ENCODE measurements around the gene CTNNA2.
"Not testable (repeated sequence)": the region's sequence is repeated elsewhere in the genome, so short reads cannot be mapped to it uniquely, and the experiment has no call there.

CTNNA2 gene

DNA sequence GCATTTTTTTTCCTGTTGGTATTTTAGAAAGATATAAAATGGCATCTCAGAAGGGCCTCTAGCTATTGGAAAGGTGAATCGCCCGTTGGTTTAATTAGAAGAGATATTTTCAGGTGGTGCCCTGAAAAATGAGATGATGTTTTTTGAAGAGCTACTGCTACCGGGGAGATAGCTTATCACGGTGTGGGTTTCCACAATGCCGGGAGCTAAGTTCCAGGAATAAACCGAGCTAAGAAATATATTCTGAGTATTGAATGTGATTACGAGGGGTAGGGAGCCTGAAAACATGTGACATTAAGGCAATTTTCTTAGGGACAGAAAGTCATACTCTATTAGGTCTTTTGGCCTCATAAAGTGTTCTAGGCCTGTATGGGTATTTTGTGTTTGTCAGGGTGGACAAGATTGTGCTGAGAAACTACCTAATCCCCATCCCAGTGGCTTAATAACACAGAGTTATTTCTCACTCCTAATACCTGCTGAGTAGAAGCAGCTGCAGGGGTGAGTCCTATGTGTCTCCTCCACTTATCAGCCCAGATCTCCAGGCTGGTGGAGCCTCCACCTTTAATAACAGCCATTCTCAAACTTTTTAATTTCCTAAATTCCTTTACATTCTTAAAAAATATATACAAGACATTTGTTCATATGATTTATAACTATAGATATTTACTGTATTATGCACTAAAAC is 641.5 kb downstream of the CTNNA2 start:
- Mint-ChIP-seq H3K9me3 (peaks cover 9% of the 10 kb centered on the region), H3K27me3 (no peaks in the 10 kb centered on the region), H3K36me3 (no peaks in the 10 kb centered on the region), H3K27ac (no peak overlapping the region), H3K4me3 (no peak overlapping the region), H3K4me1 (no peaks in the 10 kb centered on the region)

DNA sequence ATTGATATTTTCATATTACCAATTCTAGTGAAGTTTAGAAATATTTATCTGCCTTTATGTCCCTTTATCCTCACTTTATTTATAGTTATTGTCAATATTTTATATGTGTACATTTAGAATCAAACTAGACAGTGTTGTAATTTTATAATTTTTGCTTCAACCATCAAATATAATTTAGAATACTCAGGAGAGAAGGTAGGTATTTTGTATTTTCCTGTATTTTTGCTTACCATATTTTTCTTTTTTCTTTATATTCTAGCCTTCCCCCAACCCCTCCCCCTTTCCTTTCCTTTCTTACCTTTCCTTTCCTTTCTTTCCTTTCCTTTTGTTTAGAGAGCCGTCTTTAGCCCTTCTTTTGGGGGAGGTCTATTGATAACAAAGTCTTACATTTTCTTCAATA is 651.5 kb downstream of the CTNNA2 start:
- H3K27ac Mint-ChIP-seq = no peak overlapping the region
- no peaks in the 10 kb centered on the region for H3K36me3 Mint-ChIP-seq
- H3K27me3 Mint-ChIP-seq = no peaks in the 10 kb centered on the region
- no peak overlapping the region for H3K4me3 Mint-ChIP-seq
- no peaks in the 10 kb centered on the region for H3K4me1 Mint-ChIP-seq
- no peaks in the 10 kb centered on the region for H3K9me3 Mint-ChIP-seq

DNA sequence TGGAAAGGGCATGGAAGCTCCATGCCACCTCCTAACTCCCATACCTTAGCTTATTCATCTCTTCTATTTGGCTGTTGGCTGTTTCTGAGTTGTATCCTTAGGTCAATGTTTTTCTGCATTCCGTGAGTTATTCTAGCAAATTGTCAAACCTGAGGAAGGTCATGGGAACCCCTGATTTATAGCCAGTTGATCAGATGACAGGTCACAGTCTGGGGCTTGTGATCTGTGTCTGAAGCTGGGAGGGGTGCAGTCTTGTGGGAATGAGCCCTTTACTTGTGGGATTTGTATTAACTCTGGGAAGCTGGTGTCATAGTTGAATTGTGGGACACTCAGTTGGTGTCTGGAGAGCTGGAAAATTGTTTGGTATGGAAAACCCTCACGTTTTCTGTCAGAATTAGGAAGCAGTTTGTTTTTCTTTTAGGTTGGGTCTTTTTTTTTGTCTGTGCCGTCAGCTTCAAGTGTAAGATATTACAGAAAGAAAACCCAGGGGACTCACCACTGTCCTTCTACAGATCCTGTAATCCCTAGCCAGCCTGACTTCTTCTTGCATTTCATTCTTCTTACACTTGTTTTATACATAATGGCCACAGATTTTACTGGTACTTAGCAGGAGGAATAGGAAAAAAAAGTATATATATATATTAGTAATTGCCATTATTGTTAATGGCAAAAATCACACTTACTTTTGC is 653.8 kb downstream of the CTNNA2 start:
- Mint-ChIP-seq H3K4me1 (no peaks in the 10 kb centered on the region), H3K27me3 (no peaks in the 10 kb centered on the region), H3K36me3 (no peaks in the 10 kb centered on the region), H3K9me3 (no peaks in the 10 kb centered on the region), H3K27ac (no peak overlapping the region), H3K4me3 (no peak overlapping the region)

- Mint-ChIP-seq H3K4me1 (no peaks in the 10 kb centered on the region), H3K36me3 (no peaks in the 10 kb centered on the region), H3K4me3 (no peak overlapping the region), H3K27ac (no peak overlapping the region), H3K27me3 (no peaks in the 10 kb centered on the region), H3K9me3 (no peaks in the 10 kb centered on the region)
Observed at GRCh38 chr2:80167284-80167808, 654.5 kb downstream of the CTNNA2 start.

DNA sequence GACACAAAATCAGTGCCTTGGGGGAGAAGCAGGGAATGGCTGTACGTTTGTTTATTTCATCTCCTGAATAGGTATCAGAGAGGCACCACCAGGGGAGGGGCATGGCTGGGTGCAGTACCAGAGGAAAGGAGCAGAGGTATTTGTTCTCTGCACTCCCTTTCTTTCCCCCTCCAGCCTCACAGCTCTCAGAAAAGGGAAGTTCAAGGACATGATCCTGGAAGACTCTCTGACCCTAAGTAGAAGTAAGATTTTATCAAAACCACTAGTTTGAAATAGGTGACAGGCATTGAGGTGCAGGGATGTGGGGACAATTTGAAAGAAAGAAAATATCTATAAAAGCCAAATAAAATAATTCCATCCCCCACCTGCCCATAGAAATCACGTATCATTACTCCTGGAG is 655.2 kb downstream of the CTNNA2 start:
- Mint-ChIP-seq H3K9me3 (no peaks in the 10 kb centered on the region), H3K27me3 (no peaks in the 10 kb centered on the region), H3K4me1 (no peaks in the 10 kb centered on the region), H3K36me3 (no peaks in the 10 kb centered on the region), H3K4me3 (no peak overlapping the region), H3K27ac (no peak overlapping the region)

DNA sequence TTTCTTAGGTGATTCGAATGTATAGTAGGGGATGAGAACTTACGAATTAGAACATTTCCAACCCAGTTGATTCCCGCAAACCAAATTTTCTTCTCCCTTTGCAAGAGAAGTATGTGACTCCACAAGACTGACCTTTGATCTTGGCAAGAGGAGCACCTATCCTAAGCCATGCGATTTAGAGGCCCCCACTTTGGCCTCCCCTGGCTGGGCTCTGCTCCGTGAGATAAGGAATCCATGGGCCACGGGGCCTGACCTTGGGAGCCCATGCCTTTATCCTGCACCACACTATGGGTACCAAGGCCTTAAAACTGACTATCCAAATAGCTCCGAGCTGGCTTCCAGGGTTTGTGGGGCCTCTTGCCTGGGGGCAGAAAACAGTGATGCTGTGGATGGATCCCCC is 656.0 kb downstream of the CTNNA2 start:
- H3K27ac Mint-ChIP-seq = no peak overlapping the region
- H3K27me3 Mint-ChIP-seq = no peaks in the 10 kb centered on the region
- no peak overlapping the region for H3K4me3 Mint-ChIP-seq
- H3K4me1 Mint-ChIP-seq = no peaks in the 10 kb centered on the region
- H3K36me3 Mint-ChIP-seq = no peaks in the 10 kb centered on the region
- no peaks in the 10 kb centered on the region for H3K9me3 Mint-ChIP-seq

GRCh38 chr2:80169811-80170594 is 657.2 kb downstream of the CTNNA2 start:
- no peaks in the 10 kb centered on the region for H3K36me3 Mint-ChIP-seq
- no peak overlapping the region for H3K4me3 Mint-ChIP-seq

DNA sequence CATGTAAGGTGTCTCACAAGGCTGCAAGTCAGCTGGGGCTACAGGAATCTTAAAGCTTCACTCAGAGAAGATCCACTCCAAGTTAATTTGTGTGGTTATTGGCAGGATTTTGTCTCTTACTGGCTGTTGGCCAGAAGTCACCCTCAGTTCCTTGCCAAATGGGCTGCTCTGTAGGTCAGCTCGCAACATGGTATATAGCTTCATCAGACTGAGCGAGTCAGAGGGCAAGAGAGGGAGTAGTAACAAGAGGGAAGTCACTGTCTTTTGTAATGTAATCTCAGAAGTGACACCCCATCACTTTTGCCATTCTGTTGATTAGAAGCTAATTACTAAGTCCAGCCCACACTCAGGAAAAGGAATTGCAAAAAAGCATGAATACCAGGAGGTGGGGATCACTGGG is 672.2 kb downstream of the CTNNA2 start:
- Mint-ChIP-seq H3K27ac (no peak overlapping the region), H3K4me3 (no peak overlapping the region), H3K36me3 (no peaks in the 10 kb centered on the region), H3K4me1 (no peaks in the 10 kb centered on the region), H3K9me3 (peaks cover 15% of the 10 kb centered on the region), H3K27me3 (no peaks in the 10 kb centered on the region)

More at GRCh38 chr2:80169811-80170594, 657.2 kb downstream of the CTNNA2 start:
- Mint-ChIP-seq H3K4me1 (no peaks in the 10 kb centered on the region), H3K27ac (no peak overlapping the region), H3K9me3 (peaks cover 5% of the 10 kb centered on the region), H3K27me3 (no peaks in the 10 kb centered on the region)

DNA sequence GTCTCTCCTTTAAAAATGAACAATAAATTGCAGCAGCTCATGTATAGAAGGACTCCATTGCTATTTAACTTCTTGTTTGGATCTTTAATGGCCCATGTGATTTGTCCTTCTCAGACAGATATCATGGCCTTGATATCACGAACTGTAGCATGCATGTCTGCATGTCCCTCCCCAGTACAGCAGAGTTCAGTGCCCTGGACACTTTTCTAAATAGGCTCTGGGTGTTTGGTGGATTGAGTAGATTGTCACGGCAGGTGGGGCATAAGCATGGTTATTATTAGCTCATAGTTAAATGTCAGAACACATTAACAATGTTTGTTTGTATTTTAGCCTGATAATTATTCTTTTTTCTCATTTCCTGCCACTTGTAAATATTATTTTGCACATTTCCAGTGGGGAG is 673.4 kb downstream of the CTNNA2 start:
- H3K36me3 Mint-ChIP-seq = no peaks in the 10 kb centered on the region
- H3K4me3 Mint-ChIP-seq = no peak overlapping the region
- H3K4me1 Mint-ChIP-seq = no peaks in the 10 kb centered on the region
- no peak overlapping the region for H3K27ac Mint-ChIP-seq
- H3K9me3 Mint-ChIP-seq = peaks cover 7% of the 10 kb centered on the region
- no peaks in the 10 kb centered on the region for H3K27me3 Mint-ChIP-seq

- Mint-ChIP-seq H3K36me3 (no peaks in the 10 kb centered on the region), H3K9me3 (peaks cover 7% of the 10 kb centered on the region)
Observed at GRCh38 chr2:80187156-80187555, 674.3 kb downstream of the CTNNA2 start.

DNA sequence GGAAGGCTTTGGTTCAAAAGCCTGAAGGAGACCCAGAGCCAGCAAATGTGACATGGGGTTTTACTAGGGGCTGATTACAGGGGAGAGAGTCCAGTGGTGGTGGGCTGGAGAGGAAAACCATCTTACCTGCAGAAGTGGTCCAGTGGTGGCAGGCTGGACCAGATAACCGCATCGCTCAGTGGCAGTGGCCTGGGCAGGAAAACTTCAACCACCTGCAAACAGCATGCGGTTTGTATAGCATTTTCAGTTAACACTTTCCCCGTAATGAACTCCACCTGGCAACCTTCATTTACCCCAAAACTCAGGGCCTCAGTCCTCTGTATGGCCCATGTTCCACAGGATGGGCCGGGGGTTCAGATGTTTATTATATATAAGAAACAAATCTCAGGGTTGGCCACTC is 677.3 kb downstream of the CTNNA2 start:
- Mint-ChIP-seq H3K36me3 (no peaks in the 10 kb centered on the region), H3K9me3 (peaks cover 7% of the 10 kb centered on the region), H3K27me3 (peaks cover 1% of the 10 kb centered on the region), H3K27ac (no peak overlapping the region), H3K4me3 (no peak overlapping the region), H3K4me1 (no peaks in the 10 kb centered on the region)

More at GRCh38 chr2:80187156-80187555, 674.3 kb downstream of the CTNNA2 start:
- no peaks in the 10 kb centered on the region for H3K4me1 Mint-ChIP-seq
- H3K4me3 Mint-ChIP-seq = no peak overlapping the region
- no peaks in the 10 kb centered on the region for H3K27me3 Mint-ChIP-seq
- no peak overlapping the region for H3K27ac Mint-ChIP-seq

GRCh38 chr2:80193566-80193965 is 680.7 kb downstream of the CTNNA2 start:
- Mint-ChIP-seq H3K27ac (no peak overlapping the region), H3K4me3 (no peak overlapping the region), H3K27me3 (peaks cover 1% of the 10 kb centered on the region), H3K9me3 (peaks cover 5% of the 10 kb centered on the region), H3K36me3 (no peaks in the 10 kb centered on the region), H3K4me1 (no peaks in the 10 kb centered on the region)

DNA sequence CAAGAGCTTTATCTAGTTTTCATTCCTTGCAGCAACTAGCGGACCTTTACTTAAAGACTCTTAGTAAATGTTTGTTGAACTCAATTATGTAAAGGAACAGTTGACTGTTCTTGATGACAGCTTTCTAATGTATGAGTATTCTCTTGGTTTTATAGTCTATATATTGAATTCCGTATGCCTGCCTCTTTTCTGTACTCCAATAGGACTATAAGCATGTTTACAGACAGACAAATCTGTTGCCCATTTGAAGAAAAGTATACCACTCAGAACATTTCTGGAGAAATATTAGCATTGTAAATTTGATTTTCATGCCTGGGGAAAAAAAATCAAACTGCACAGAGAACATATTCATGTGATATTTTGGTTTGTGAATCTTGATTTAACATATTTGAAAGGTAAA is 682.2 kb downstream of the CTNNA2 start:
- H3K27me3 Mint-ChIP-seq = peaks cover 1% of the 10 kb centered on the region
- peaks cover 5% of the 10 kb centered on the region for H3K9me3 Mint-ChIP-seq
- no peaks in the 10 kb centered on the region for H3K36me3 Mint-ChIP-seq
- H3K27ac Mint-ChIP-seq = no peak overlapping the region
- no peaks in the 10 kb centered on the region for H3K4me1 Mint-ChIP-seq
- no peak overlapping the region for H3K4me3 Mint-ChIP-seq

GRCh38 chr2:80198042-80198441 is 685.2 kb downstream of the CTNNA2 start:
- H3K27ac Mint-ChIP-seq = no peak overlapping the region
- H3K27me3 Mint-ChIP-seq = peaks cover 1% of the 10 kb centered on the region
- H3K4me1 Mint-ChIP-seq = no peaks in the 10 kb centered on the region
- no peak overlapping the region for H3K4me3 Mint-ChIP-seq
- H3K9me3 Mint-ChIP-seq = peaks cover 5% of the 10 kb centered on the region
- no peaks in the 10 kb centered on the region for H3K36me3 Mint-ChIP-seq

DNA sequence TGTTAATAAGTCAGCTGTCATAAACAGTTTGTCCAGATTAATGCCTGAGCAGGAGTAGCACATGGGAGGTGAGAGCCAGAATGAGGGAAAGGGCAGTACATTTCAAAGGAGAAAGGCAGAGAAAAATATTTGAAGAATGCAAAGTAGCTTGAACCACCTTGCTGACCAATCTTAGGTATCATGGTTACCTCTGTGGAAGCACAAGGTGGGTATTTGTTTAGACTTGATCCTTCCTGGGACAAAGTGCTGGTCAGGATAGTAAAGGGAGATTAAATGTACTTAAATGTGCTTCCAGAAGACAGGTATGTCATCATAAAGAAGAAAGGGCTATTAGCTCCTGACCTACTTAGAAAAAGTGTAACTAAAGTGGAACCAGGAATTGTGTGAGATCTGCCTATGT is 686.7 kb downstream of the CTNNA2 start:
- peaks cover 5% of the 10 kb centered on the region for H3K9me3 Mint-ChIP-seq
- H3K36me3 Mint-ChIP-seq = no peaks in the 10 kb centered on the region
- H3K4me1 Mint-ChIP-seq = no peaks in the 10 kb centered on the region
- H3K27me3 Mint-ChIP-seq = peaks cover 1% of the 10 kb centered on the region
- H3K4me3 Mint-ChIP-seq = no peak overlapping the region
- H3K27ac Mint-ChIP-seq = no peak overlapping the region

DNA sequence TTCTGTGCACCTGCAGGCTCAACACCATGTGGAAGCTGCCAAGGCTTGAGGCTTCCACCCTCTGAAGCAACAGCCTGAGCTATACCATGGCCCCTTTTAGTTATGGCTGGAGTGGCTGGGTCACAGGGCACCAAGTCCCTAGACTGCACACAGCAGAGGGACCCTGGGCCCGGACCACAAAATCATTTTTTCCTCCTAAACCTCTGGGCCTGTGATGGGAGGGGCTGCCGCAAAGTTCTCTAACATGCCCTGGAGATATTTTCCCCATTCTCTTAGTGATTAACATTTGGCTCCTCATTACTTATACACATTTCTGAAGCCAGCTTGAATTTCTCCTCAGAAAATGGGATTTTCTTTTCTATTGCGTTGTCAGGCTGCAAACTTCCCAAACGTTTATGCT is 691.1 kb downstream of the CTNNA2 start:
- not testable (repeated sequence) for H3K27ac Mint-ChIP-seq, H3K27me3 Mint-ChIP-seq, H3K9me3 Mint-ChIP-seq, H3K4me3 Mint-ChIP-seq, H3K4me1 Mint-ChIP-seq, H3K36me3 Mint-ChIP-seq

All from activated naive CD4-positive, alpha-beta T cell treated with anti-CD3 and anti-CD28 coated beads, Interleukin-2, amount 50 U/mL, for 24 hours (primary cell).